Neural cell (in vitro differentiated cells): Measurements from ENCODE around the gene NEDD4L. TPM values are rescaled to one million over a fixed set of nuclear protein-coding genes. Genes with fewer than 3 reads are reported as not detected.

ENCODE experiments used
- H2AFZ ChIP-seq: fragments of 200-600, 300-800 bp; sonication (generic), shearing (Covaris generic); 2 replicates; pipeline ENCODE4 v1.6.0; 2014; ENCODE audit warnings: low read depth, mild to moderate bottlenecking, antibody characterized with exemption, low read length, moderate library complexity
- H3F3A ChIP-seq: fragments of 200-600 bp; shearing (Covaris generic); 2 replicates; pipeline ENCODE4 v1.6.1; 2016; ENCODE audit warnings: mild to moderate bottlenecking, moderate library complexity, mixed read lengths, antibody characterized with exemption, low read length; ENCODE audit not compliant: insufficient read depth, poor library complexity, severe bottlenecking
- H3K27ac ChIP-seq: fragments of 200-600, 300-800 bp; sonication (generic), shearing (Covaris generic); 2 replicates; pipeline ENCODE4 v1.5.1; 2014; ENCODE audit warnings: mild to moderate bottlenecking, low read length, moderate library complexity
- H3K27me3 ChIP-seq: fragments of 300-800, 200-600 bp; sonication (generic), shearing (Covaris generic); 2 replicates; pipeline ENCODE4 v1.6.0; 2014; ENCODE audit warnings: mild to moderate bottlenecking, low read depth, low read length, moderate library complexity; ENCODE audit not compliant: insufficient read depth
- H3K36me3 ChIP-seq: fragments of 300-800, 200-600 bp; sonication (generic), shearing (Covaris generic); 2 replicates; pipeline ENCODE4 v1.5.1; 2014; ENCODE audit warnings: mild to moderate bottlenecking, antibody characterized with exemption, low read length, moderate library complexity; ENCODE audit not compliant: insufficient read depth
- H3K4me2 ChIP-seq: fragments of 300-800, 200-600 bp; sonication (generic), shearing (Covaris generic); 2 replicates; pipeline ENCODE4 v1.6.0; 2014; ENCODE audit warnings: mild to moderate bottlenecking, low read length
- H3K4me3 ChIP-seq: fragments of 300-800, 200-600 bp; sonication (generic), shearing (Covaris generic); 2 replicates; pipeline ENCODE4 v1.5.1; 2014; ENCODE audit warnings: mild to moderate bottlenecking, low read length, moderate library complexity
- H3K79me2 ChIP-seq: fragments of 200-600 bp; shearing (Covaris generic); replicated peaks from 2 replicates; pipeline ENCODE4 v1.6.0; 2014; ENCODE audit warnings: mild to moderate bottlenecking, low read length, moderate library complexity; ENCODE audit not compliant: insufficient read depth
- H3K9ac ChIP-seq: fragments of 300-800, 200-600 bp; sonication (generic), shearing (Covaris generic); 2 replicates; pipeline ENCODE4 v1.6.1; 2016; ENCODE audit warnings: mild to moderate bottlenecking, low read length, mixed read lengths
- H3K9me2 ChIP-seq: fragments of 200-600 bp; shearing (Covaris generic); 2 replicates; pipeline ENCODE4 v1.6.1; 2016; ENCODE audit warnings: mild to moderate bottlenecking, low read length, mixed read lengths; ENCODE audit not compliant: insufficient read depth
- H3K9me3 ChIP-seq: fragments of 200-600, 300-800 bp; sonication (generic), shearing (Covaris generic); 2 replicates; pipeline ENCODE4 v1.6.1; 2016; ENCODE audit warnings: mild to moderate bottlenecking, mixed run types, low read length, moderate library complexity, mixed read lengths
- H4K20me1 ChIP-seq: fragments of 200-600 bp; shearing (Covaris generic); 2 replicates; pipeline ENCODE4 v1.6.1; 2016; ENCODE audit warnings: mild to moderate bottlenecking, mixed run types; ENCODE audit not compliant: insufficient read depth
- MXI1 ChIP-seq: fragments of 450-650 bp; conservative IDR thresholded peaks from 2 replicates; pipeline ENCODE4 v1.6.1; 2014; ENCODE audit warnings: antibody characterized with exemption, mild to moderate bottlenecking; ENCODE audit not compliant: poor library complexity, severe bottlenecking
- RAD21 ChIP-seq: fragments of 450-650 bp; conservative IDR thresholded peaks from 2 replicates; pipeline ENCODE4 v1.6.1; 2014; ENCODE audit warnings: antibody characterized with exemption, mild to moderate bottlenecking, moderate library complexity
- REST ChIP-seq: IDR thresholded peaks from 2 replicates; pipeline ENCODE4 v1.6.1; 2012; ENCODE audit warnings: borderline replicate concordance
- polyA plus RNA-seq: library from polyadenylated mRNA; depleted of rRNA; stranded (reverse); fragments of >200 nt; gene quantifications from 2 replicates; pipeline ENCODE4 v1.2.3, GENCODE V29; 2014

The NEDD4L gene
- polyA plus RNA-seq, 1 donor from 2014 or later: 97.9 TPM

DNA sequence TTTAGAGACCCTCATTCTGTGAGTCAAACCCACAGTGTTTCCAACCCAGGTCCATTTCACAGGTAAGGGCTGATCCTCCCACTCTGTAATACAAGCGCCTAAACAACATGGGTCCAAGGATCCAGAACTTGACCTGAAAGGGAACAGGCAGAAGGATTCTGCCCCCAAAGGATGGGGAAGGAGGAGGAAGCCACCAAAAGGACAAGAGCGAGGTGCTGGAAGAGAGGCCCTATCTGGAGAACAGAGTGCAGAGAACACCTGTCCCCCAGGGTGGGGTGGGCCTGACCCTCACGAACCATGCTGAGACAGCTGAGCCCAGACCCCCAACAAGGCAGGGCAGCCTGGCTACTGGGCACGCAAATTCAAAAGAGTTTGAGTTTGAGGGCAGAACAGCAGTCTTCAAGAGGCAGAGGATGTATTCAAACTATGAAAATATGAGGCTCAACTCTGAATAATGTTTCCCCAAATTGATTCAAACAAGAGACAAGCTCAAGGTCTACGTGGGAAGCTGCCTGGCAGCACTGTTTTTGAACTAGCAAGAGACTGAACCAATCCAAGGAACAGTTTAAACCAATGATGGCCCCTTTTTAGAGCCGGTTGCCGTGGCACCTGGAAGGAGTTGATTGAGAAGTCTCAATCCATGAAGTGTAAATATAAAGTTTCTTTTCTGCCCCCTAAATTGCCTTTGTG, 372.1 kb downstream of the NEDD4L start:
- no peaks in the 10 kb centered on the region for H3K9me2 ChIP-seq
- no peaks in the 10 kb centered on the region for H3K9me3 ChIP-seq
- H3K36me3 ChIP-seq: no peaks in the 10 kb centered on the region
- no peak overlapping the region for H2AFZ ChIP-seq
- H3K79me2 ChIP-seq: no peaks in the 10 kb centered on the region
- no peak overlapping the region for H3K9ac ChIP-seq
- TF ChIP-seq REST: no peak
- TF ChIP-seq MXI1: no peak
- no peak for TF ChIP-seq RAD21
- no peaks in the 10 kb centered on the region for H3K27me3 ChIP-seq
- no peaks in the 10 kb centered on the region for H4K20me1 ChIP-seq
- H3K27ac ChIP-seq: no peak overlapping the region
- H3F3A ChIP-seq: no peaks in the 10 kb centered on the region
- no peak overlapping the region for H3K4me3 ChIP-seq
- H3K4me2 ChIP-seq: no peak overlapping the region

GRCh38 chr18:58416704-58417683, 373.0 kb downstream of the NEDD4L start:
- Histone ChIP-seq H3K27me3 (no peaks in the 10 kb centered on the region), H4K20me1 (no peaks in the 10 kb centered on the region), H3K4me3 (no peak overlapping the region), H3F3A (no peaks in the 10 kb centered on the region), H2AFZ (no peak overlapping the region), H3K9me2 (no peaks in the 10 kb centered on the region), H3K4me2 (no peak overlapping the region), H3K9ac (no peak overlapping the region), H3K36me3 (no peaks in the 10 kb centered on the region), H3K9me3 (no peaks in the 10 kb centered on the region), H3K79me2 (no peaks in the 10 kb centered on the region), H3K27ac (no peak overlapping the region)
- no peak for TF ChIP-seq REST

DNA sequence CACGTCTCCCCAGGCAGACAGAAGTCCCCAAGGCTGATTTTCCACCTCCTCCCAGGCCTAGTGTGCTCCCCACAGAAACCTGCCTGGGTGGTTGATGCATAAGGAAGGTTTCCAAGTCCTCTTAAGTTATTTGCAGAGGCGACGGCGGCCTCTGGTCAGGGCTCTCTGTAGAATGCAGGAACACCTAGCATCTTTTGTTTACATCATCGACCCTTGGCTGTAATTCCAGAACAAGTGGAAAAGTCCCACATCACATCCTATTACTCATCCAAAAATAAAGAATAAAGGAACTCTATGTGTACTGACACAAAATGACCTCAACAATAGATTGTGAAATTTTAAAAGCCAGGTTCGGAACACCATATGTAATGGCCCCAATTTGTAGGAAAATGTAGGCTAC, 373.7 kb downstream of the NEDD4L start:
- H3F3A ChIP-seq: no peaks in the 10 kb centered on the region
- no peaks in the 10 kb centered on the region for H4K20me1 ChIP-seq
- TF ChIP-seq RAD21: no peak
- H3K79me2 ChIP-seq: no peaks in the 10 kb centered on the region
- H3K9ac ChIP-seq: no peak overlapping the region
- H3K36me3 ChIP-seq: no peaks in the 10 kb centered on the region
- no peak overlapping the region for H2AFZ ChIP-seq
- H3K27me3 ChIP-seq: no peaks in the 10 kb centered on the region
- H3K9me3 ChIP-seq: no peaks in the 10 kb centered on the region
- no peak overlapping the region for H3K4me3 ChIP-seq
- no peaks in the 10 kb centered on the region for H3K9me2 ChIP-seq
- H3K27ac ChIP-seq: no peak overlapping the region
- no peak overlapping the region for H3K4me2 ChIP-seq
